Heart left ventricle (tissue), 13 donors: Measurements from ENCODE around the gene NKIRAS2.

ENCODE experiments used
- CTCF ChIP-seq, 12 donors: fragments of 200-600 bp; sonication (generic) in 4 of 12; IDR thresholded peaks; one replicate each; pipeline versions ENCODE4 v1.5.0 to v1.8.0; 2018 to 2022; ENCODE audit warnings: antibody characterized with exemption in 12 of 12, mild to moderate bottlenecking in 5 of 12
- POLR2A ChIP-seq, 2 donors: fragments of 450-650 bp; IDR thresholded peaks; one replicate each; pipeline ENCODE4 v1.6.1; 2017; ENCODE audit warnings: antibody characterized with exemption in 2 of 2, mild to moderate bottlenecking in 2 of 2, moderate library complexity in 2 of 2
- donor health status: ischemic (EF 13 %, LVEDD 7.1; RV severe dilation, severe dysfunction).
- donor health status: DM: no; HTN: yes; CAD: no.
- donor health status: DM: no; HTN: no; CAD: no.
- donor health status: ischemic (EF 25% LVEDD 6.9; RV normal size, moderate dysfunction).
- donor health status: ischemic (EF 25% LVEDD 5.7; RV mildly dilated, moderate dysfunction).
- donor health status: ischemic (EF 35%, LVEDD 5.7; RV mildly dilated, moderate dysfunction).
- donor health status: nonischemic (EF 11% LVEDD 7.7; RV severe dilation, severe dysfunction).
- donor health status: DM: yes; HTN: yes; CAD: no.
- donor health status: PGD.
- donor health status: ischemic (EF 29% LVEDD 5.4; RV normal size, mild dysfunction).
- donor health status: nonischemic (EF 23%, LVEDD 6.1; RV moderate dilation, normal function).

GRCh38 chr17:41971721-41972523 is 48.0 kb upstream of the NKIRAS2 start:
- TF ChIP-seq CTCF (IDR thresholded peaks at IDR 0.05) (no peak), POLR2A (IDR thresholded peaks at IDR 0.05) (no peak)
